Ovary (tissue), 3 donors: ENCODE results near the gene POLN.

Experiments
- POLR2A ChIP-seq: fragments of 450-650 bp; IDR thresholded peaks from one replicate; pipeline ENCODE4 v1.6.1; 2017; ENCODE audit warnings: antibody characterized with exemption, mild to moderate bottlenecking, moderate library complexity
- TF ChIP-seq, protein P1 (sequence below), 3 donors: fragments of 450-650 bp in 2 of 3; fragments of 200-600 bp in 1 of 3; IDR thresholded peaks; one replicate each; pipeline versions ENCODE4 v1.5.1 to v1.8.0; 2016 to 2022; ENCODE audit warnings: antibody characterized with exemption in 3 of 3, mild to moderate bottlenecking in 1 of 3
- donor health status: DM: no; HTN: no; CAD: no.

DNA sequence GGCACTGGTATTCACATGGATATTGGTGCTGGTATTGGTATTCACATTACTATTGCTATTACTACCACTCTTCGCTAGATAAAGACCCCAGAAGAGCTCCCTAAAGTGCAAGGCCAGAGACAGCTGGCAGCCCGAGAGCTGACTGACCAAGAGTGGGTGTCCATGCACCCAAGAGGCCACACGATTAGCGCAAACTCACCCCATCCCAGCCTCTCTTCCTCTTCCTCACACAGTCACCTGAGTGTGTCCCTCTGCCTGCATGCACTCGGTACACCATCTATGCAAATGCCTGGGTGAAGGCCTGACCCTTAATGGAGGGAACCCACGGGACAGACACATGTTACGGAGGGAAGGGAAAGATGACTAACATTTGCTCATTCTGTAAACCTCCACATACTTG, 86.7 kb downstream of the POLN start:
- no peak for TF ChIP-seq POLR2A
- TF ChIP-seq, protein P1, sequence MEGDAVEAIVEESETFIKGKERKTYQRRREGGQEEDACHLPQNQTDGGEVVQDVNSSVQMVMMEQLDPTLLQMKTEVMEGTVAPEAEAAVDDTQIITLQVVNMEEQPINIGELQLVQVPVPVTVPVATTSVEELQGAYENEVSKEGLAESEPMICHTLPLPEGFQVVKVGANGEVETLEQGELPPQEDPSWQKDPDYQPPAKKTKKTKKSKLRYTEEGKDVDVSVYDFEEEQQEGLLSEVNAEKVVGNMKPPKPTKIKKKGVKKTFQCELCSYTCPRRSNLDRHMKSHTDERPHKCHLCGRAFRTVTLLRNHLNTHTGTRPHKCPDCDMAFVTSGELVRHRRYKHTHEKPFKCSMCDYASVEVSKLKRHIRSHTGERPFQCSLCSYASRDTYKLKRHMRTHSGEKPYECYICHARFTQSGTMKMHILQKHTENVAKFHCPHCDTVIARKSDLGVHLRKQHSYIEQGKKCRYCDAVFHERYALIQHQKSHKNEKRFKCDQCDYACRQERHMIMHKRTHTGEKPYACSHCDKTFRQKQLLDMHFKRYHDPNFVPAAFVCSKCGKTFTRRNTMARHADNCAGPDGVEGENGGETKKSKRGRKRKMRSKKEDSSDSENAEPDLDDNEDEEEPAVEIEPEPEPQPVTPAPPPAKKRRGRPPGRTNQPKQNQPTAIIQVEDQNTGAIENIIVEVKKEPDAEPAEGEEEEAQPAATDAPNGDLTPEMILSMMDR (IDR thresholded peaks at IDR 0.05), result no peak
